Natural killer cell treated with Interleukin-12 subunit alpha and Interleukin-12 subunit beta and Interleukin-15 and Interleukin-18, amount 100 ng/mL, for 72 hours (primary cell): ENCODE measurements around the gene CRKL. TPM values are rescaled to one million over a fixed set of nuclear protein-coding genes. Genes with fewer than 3 reads are reported as not detected.
"Not testable (repeated sequence)": the region's sequence is repeated elsewhere in the genome, so short reads cannot be mapped to it uniquely, and the experiment has no call there.

ENCODE experiments used
- ATAC-seq, 2 donors: fragments of 150-1000 bp; cut with Tn5 transposase in 1 of 2; sonication (Bioruptor Pico), chemical (Tn5 transposase) in 1 of 2; 2 replicates each; pipeline ENCODE4 v1.10.0; 2021
- DNase-seq: peaks from one replicate; pipeline ENCODE4 v3.0.0; 2022; ENCODE audit warnings: low spot score
- H3K27ac Mint-ChIP-seq, 2 donors: 1 replicate in 1 of 2; 2 replicates in 1 of 2; pipeline ENCODE4 v1.8.0; 2022; ENCODE audit warnings: mixed read lengths in 2 of 2, mild to moderate bottlenecking in 1 of 2, moderate library complexity in 1 of 2
- H3K27me3 Mint-ChIP-seq, 2 donors: 1 replicate in 1 of 2; 2 replicates in 1 of 2; pipeline ENCODE4 v1.8.0; 2022; ENCODE audit warnings: mixed read lengths in 2 of 2
- H3K36me3 Mint-ChIP-seq: one replicate; pipeline ENCODE4 v1.8.0; 2022; ENCODE audit warnings: mixed read lengths
- H3K4me1 Mint-ChIP-seq, 2 donors: 1 replicate in 1 of 2; 2 replicates in 1 of 2; pipeline ENCODE4 v1.8.0; 2022; ENCODE audit warnings: low read depth in 2 of 2, mixed read lengths in 2 of 2, mild to moderate bottlenecking in 1 of 2
- H3K4me3 Mint-ChIP-seq: one replicate; pipeline ENCODE4 v1.8.0; 2022; ENCODE audit warnings: mixed read lengths
- H3K9me3 Mint-ChIP-seq: 2 replicates; pipeline ENCODE4 v1.8.0; 2022; ENCODE audit warnings: mixed read lengths
- total RNA-seq, 2 donors: library from RNA; stranded (reverse); gene quantifications; one replicate each; pipeline ENCODE4 v1.2.3, GENCODE V29; 2022

The CRKL gene
- total RNA-seq, 2 donors from 2014 or later, result 78.4 to 105 TPM

DNA sequence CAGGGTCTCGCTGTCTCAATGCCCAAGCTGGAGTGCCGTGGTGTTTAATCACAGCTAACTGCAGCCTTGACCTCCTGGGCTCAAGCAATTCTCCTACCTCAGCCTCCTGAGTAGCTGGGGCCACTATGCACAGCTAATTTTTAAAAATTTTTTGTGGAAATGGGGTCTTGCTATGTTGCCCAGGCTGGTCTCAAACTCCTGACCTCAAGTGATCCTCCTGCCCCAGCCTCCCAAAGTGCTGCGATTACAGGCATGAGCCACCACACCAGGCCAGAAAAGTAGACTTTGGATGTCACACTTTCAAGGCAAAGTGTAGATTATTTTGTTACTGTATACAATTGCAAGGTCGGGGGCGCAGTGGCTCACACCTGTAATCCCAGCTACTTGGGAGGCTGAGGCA is 8.5 kb upstream of the CRKL start:
- peak overlapping the region in 1 of 2 donors; percentile 57 for H3K27ac Mint-ChIP-seq
- H3K9me3 Mint-ChIP-seq, DNase-seq, ATAC-seq, H3K27me3 Mint-ChIP-seq, H3K4me1 Mint-ChIP-seq, H3K4me3 Mint-ChIP-seq, H3K36me3 Mint-ChIP-seq: not testable (repeated sequence)

DNA sequence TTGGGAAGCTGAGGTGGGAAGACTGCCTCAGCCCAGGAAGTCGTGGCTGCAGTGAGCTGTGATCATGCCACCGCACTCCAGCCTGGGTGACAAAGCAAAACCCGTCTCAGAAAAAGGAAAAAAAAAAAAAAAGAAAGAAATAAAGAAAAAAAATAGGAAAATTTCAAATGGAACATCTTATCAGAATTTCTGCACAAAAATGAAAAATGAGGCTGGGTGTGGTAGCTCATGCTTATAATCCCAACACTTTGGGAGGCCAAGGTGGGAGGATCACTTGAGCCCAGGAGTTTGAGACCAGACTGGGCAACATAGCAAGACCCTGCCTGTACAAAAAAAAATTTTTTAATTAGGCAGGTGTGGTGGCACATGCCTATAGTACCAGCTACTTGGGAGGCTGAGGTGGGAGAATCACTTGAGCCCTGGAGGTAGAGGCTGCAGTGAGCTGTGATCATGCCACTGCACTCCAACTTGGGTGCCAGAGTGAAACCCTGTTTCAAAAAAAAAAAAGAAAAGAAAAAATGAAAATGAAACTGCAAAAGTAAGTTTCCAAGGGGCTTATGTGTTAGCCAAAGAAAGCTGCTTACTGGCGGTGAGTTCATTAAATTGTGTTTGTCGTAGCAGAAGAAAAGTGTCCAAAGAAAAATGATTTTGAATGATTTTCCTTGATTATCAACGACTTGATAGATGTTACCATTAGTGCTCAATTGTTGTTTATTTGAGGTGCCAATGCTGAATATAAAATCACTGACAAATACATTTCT is 7.5 kb upstream of the CRKL start:
- H3K4me3 Mint-ChIP-seq, result peak overlapping the region; percentile 42
- no peak for DNase-seq
- H3K9me3 Mint-ChIP-seq, result no peaks in the 10 kb centered on the region
- ATAC-seq, result peak in 1 of 2 donors; percentile 71
- H3K36me3 Mint-ChIP-seq, result no peaks in the 10 kb centered on the region
- peak overlapping the region in 1 of 2 donors; percentile 84 for H3K27ac Mint-ChIP-seq
- H3K4me1 Mint-ChIP-seq, result peaks cover 5 to 11% of the 10 kb centered on the region in 2 donors
- no peaks in the 10 kb centered on the region for H3K27me3 Mint-ChIP-seq

DNA sequence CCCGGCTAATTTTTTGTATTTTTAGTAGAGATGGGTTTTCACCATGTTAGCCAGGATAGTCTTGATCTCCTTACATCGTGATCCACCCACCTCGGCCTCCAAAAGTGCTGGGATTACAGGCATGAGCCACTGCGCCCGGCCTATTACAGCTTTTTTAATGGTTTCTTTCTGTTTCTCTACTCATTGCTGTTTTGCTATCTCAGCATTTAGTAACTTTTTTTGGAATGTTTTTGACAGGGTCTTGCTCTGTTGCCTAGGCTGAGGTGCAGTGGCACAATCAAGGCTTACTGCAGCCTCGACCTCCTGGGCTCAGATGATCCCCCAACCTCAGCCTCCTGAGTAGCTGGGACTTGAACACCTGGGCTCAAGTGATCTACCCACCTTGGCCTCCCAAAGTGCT is 4.7 kb upstream of the CRKL start:
- ATAC-seq, result no peak
- Mint-ChIP-seq H3K4me1 (peaks cover 9 to 19% of the 10 kb centered on the region in 2 donors), H3K9me3 (no peaks in the 10 kb centered on the region), H3K27me3 (no peaks in the 10 kb centered on the region), H3K36me3 (no peaks in the 10 kb centered on the region), H3K4me3 (no peak overlapping the region), H3K27ac (no peak overlapping the region)
- peak; percentile 1 for DNase-seq

DNA sequence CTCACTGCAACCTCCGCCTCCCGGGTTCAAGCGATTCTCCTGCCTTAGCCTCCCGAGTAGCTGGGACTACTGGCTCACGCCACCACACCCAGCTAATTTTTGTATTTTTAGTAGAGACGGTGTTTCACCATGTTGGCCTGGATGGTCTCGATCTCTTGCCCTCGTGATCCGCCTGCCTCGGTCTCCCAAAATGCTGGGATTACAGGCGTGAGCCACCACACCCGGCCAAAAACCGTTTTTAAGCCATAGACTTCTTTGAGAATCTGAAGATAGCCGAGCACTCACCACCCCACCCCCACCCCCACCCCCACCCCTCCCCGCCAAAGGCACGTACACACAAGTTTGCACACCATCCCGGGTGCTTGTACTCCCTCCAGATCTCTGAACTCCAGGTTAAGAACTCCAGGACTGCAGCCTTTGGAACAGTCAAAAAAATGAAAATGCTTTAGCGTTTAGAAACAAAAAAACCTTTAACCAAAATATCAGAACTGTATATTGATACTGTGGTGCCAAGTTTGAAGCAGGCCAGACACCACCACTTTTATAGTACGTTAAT is 1.5 kb downstream of the CRKL start:
- ATAC-seq (no peak), DNase-seq (no peak)
- peaks cover 6% of the 10 kb centered on the region for H3K36me3 Mint-ChIP-seq
- no peaks in the 10 kb centered on the region for H3K27me3 Mint-ChIP-seq
- no peaks in the 10 kb centered on the region for H3K9me3 Mint-ChIP-seq
- H3K4me3 Mint-ChIP-seq, result peak overlapping the region; percentile 87
- peaks cover 38 to 39% of the 10 kb centered on the region in 2 donors for H3K4me1 Mint-ChIP-seq
- peak overlapping the region; percentile 64 to 92 for H3K27ac Mint-ChIP-seq

DNA sequence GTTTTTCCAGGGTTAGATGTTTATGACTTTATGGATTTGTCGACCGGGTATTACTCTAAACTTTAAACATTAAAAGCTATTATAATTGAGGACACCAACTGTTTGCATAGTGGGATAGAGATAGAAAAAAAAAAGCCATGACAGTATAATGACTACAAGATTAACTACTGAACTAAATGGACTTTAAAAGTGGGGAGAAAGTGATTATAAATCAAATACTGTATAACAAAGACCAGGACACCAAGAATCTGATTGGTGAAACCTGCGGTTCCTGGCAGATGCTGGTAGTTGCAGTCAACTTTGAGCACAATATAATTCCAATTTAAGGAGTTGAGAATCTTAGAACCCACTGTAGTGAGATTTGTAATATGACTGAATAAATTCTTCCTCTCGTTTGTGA is 2.5 kb downstream of the CRKL start:
- ATAC-seq, result no peak
- no peaks in the 10 kb centered on the region for H3K27me3 Mint-ChIP-seq
- no peak for DNase-seq
- H3K9me3 Mint-ChIP-seq, result no peaks in the 10 kb centered on the region
- H3K36me3 Mint-ChIP-seq, result peaks cover 6% of the 10 kb centered on the region
- H3K4me3 Mint-ChIP-seq, result peak overlapping the region; percentile 87
- H3K27ac Mint-ChIP-seq, result peak overlapping the region; percentile 64 to 92
- peaks cover 38 to 39% of the 10 kb centered on the region in 2 donors for H3K4me1 Mint-ChIP-seq

DNA sequence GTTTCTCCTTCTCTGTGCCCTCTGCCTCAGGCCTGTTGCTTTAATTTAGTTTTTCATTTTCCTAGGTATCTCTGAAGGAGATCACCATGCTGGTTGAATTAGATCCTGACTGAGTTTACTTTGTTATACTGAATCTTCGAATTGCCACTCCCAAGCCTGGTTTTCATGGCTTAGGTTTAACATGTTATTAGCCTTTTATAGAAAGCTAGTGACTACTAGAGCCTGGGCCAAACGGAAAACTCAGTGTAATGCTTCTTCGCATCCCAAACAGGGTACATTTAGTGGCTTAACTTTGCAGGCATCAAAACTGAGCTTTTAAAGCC is 3.6 kb downstream of the CRKL start:
- DNase-seq, result no peak
- Mint-ChIP-seq H3K9me3 (no peaks in the 10 kb centered on the region), H3K4me1 (peaks cover 41 to 46% of the 10 kb centered on the region in 2 donors), H3K27me3 (no peaks in the 10 kb centered on the region), H3K27ac (peak overlapping the region; percentile 31 to 64), H3K36me3 (peaks cover 6% of the 10 kb centered on the region), H3K4me3 (peak overlapping the region; percentile 87)
- ATAC-seq, result no peak

DNA sequence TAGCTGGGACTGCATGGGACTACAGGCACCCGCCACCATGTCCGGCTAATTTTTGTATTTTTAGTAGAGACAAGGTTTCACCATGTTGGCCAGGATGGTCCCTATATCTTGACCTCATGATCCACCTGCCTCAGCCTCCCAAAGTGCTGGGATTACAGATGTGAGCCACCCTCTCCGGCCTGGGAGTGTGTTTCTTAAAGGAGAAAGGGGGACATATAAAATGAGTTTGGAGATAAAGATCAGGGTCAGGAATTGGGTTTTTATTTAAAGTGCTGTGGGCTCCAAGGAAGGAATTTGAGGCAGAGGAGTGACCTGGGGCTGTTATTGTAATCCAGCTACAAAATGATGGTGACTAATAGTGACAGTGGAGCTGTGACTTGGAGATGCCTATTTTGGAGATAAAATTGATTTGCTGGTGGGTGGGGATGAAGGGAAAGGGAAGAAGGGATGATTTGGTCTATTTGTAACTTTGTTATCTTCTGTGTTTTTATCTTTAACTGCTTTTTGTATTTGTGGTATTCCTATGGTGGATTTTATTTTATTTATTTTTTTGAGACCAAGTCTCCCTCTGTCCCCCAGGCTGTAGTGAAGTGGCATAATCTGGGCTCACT is 5.0 kb downstream of the CRKL start:
- Mint-ChIP-seq H3K27ac (peak overlapping the region in 1 of 2 donors; percentile 40), H3K9me3 (no peaks in the 10 kb centered on the region), H3K4me1 (peaks cover 45% of the 10 kb centered on the region in 2 donors), H3K36me3 (peaks cover 6% of the 10 kb centered on the region), H3K4me3 (peak overlapping the region; percentile 46), H3K27me3 (no peaks in the 10 kb centered on the region)
- ATAC-seq (no peak), DNase-seq (no peak)

DNA sequence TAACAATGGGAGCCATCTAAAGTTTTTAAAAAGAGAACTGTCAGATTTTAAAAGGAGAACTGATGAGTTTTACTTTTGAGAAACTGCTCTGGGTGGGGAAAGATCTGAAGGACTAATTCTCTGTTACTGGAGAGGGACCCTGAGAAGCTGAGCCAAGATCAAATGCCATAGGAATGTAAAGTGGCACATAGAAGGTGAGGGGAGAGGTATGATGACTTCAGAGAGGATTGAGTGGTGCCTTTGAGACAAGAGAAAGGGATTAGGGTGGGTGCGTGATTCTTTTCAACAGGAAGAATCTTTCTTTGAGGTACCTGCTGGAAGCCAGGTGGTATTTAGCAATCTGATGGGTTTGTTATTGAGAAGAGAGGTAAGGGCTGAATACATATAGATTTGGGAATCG is 9.0 kb downstream of the CRKL start:
- no peak overlapping the region for H3K27ac Mint-ChIP-seq
- H3K4me3 Mint-ChIP-seq, result no peak overlapping the region
- no peaks in the 10 kb centered on the region for H3K9me3 Mint-ChIP-seq
- peaks cover 38 to 49% of the 10 kb centered on the region in 2 donors for H3K4me1 Mint-ChIP-seq
- DNase-seq (no peak), ATAC-seq (no peak)
- no peaks in the 10 kb centered on the region for H3K36me3 Mint-ChIP-seq
- H3K27me3 Mint-ChIP-seq, result no peaks in the 10 kb centered on the region

DNA sequence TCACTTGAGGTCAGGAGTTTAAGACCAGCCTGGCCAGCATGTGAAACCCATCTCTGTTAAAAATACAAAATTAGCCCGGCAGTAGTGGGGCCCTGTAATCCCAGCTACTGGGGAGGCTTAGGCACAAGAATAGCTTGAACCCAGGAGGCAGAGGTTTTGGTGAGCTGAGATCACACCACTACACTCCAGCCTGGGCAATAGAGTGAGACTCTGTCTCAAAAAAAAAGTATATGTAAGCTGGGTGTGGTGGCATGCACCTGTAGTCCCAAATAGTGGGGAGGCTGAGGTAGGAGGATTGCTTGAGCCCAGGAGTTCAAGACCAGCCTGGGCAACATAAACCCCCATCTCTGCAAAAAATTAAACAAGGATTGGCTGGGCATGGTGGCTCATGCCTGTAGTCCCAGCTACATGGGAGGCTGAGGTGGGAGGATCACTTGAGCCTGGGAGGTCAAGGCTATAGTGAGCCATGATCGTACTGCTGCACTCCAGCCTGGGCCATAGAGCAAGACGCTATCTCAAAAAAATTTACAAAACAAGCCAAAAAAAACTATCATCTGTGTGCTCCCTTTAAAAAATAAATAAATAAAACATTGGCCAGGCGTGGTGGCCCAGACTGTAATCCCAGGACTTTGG is 10.8 kb downstream of the CRKL start:
- ATAC-seq (no peak), DNase-seq (no peak)
- no peak overlapping the region for H3K27ac Mint-ChIP-seq
- no peaks in the 10 kb centered on the region for H3K36me3 Mint-ChIP-seq
- no peaks in the 10 kb centered on the region for H3K9me3 Mint-ChIP-seq
- H3K4me1 Mint-ChIP-seq, result peaks cover 32 to 51% of the 10 kb centered on the region in 2 donors
- H3K27me3 Mint-ChIP-seq, result no peaks in the 10 kb centered on the region
- no peak overlapping the region for H3K4me3 Mint-ChIP-seq

DNA sequence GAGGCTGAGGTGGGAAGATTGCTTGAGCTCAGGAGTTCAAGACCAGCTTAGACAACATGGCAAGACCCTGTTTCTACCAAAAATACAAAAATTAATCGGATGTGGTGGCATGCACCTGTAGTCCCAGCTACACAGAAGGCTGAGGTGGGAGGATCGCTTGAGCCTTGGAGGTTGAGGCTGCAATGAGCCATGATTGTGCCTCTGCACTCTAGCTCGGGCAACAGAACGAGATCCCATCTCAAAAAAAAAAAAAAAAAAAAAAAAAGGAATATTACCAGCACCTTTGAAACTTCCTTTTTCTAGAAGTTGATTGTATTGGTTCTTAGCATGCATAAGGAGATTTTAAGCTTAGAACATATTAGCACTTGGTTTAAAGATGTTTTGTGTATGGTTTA is 11.4 kb downstream of the CRKL start:
- peaks cover 32 to 51% of the 10 kb centered on the region in 2 donors for H3K4me1 Mint-ChIP-seq
- no peaks in the 10 kb centered on the region for H3K36me3 Mint-ChIP-seq
- H3K4me3 Mint-ChIP-seq, result no peak overlapping the region
- H3K27ac Mint-ChIP-seq, result no peak overlapping the region
- no peaks in the 10 kb centered on the region for H3K27me3 Mint-ChIP-seq
- DNase-seq, result no peak
- no peak for ATAC-seq
- H3K9me3 Mint-ChIP-seq, result no peaks in the 10 kb centered on the region

DNA sequence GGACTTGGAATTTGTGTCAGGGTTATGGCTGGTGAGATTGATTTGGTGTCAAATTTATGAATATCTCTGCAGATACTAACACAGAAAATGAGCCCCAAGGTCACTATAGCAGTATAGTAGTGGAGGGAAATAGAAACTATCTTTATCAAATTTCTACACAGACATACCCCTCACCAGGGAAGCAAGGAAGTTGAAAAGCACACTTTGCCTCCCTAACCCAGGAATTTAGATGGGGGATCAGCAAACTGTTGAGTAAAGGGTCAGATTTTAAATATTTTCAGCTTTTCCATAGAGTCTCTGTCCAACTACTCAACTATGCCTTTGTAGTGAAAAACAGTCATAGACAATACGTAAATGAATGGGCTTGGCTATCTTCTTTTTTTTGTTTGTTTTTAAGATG is 12.8 kb downstream of the CRKL start:
- H3K27ac Mint-ChIP-seq, result peak overlapping the region in 1 of 2 donors; percentile 2
- H3K4me1 Mint-ChIP-seq, result peaks cover 41 to 54% of the 10 kb centered on the region in 2 donors
- H3K36me3 Mint-ChIP-seq, result peaks cover 4% of the 10 kb centered on the region
- ATAC-seq, result no peak
- DNase-seq, result no peak
- no peak overlapping the region for H3K4me3 Mint-ChIP-seq
- H3K27me3 Mint-ChIP-seq, result no peaks in the 10 kb centered on the region
- no peaks in the 10 kb centered on the region for H3K9me3 Mint-ChIP-seq

DNA sequence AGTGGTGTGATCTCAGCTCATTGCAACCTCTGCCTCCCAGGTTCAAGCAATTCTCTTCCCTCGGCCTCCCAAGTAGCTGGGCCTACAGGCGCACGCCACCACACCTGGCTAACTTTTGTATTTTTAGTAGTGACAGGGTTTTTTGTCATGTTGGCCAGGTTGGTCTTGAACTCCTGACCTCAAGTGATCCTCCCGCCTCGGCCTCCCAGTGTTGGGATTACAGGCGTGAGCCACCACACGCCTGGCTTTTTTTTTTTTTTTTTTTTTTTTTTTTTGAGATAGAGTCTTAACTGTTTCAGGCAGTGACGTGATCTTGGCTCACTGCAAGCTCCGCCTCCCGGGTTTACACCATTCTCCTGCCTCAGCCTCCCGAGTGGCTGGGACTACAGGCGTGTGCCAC is 13.2 kb downstream of the CRKL start:
- not testable (repeated sequence) for H3K27ac Mint-ChIP-seq, H3K27me3 Mint-ChIP-seq, H3K4me3 Mint-ChIP-seq, H3K9me3 Mint-ChIP-seq, ATAC-seq, H3K36me3 Mint-ChIP-seq, DNase-seq
- H3K4me1 Mint-ChIP-seq, result peaks cover 39 to 52% of the 10 kb centered on the region in 2 donors

DNA sequence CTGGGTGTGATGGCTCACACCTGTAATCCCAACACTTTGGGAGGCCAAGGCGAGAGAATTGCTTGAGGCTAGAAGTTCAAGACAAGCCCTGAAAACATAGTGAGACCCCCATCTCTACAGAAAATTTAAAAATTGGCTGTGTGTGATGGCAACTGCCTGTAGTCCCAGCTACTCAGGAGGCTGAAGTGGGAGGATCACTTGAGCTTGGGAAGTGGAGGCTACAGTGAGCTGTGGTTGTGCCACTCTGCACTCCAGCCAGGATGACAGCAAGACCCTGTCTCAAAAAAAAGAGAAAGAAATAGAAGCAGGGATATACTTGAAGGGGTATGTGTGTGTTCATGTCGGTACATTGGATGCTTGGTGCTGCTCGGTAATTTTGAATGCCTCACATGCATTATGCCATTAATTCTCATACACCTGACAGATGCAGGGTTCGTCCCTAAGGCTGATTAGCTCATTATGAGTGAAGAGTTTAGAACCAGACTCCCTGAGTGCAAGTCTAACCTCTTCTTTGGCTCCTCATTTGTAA is 14.0 kb downstream of the CRKL start:
- DNase-seq (no peak), ATAC-seq (no peak)
- H3K4me3 Mint-ChIP-seq, result no peak overlapping the region
- peaks cover 4% of the 10 kb centered on the region for H3K36me3 Mint-ChIP-seq
- H3K4me1 Mint-ChIP-seq, result peaks cover 31 to 48% of the 10 kb centered on the region in 2 donors
- no peaks in the 10 kb centered on the region for H3K27me3 Mint-ChIP-seq
- no peaks in the 10 kb centered on the region for H3K9me3 Mint-ChIP-seq
- no peak overlapping the region for H3K27ac Mint-ChIP-seq

DNA sequence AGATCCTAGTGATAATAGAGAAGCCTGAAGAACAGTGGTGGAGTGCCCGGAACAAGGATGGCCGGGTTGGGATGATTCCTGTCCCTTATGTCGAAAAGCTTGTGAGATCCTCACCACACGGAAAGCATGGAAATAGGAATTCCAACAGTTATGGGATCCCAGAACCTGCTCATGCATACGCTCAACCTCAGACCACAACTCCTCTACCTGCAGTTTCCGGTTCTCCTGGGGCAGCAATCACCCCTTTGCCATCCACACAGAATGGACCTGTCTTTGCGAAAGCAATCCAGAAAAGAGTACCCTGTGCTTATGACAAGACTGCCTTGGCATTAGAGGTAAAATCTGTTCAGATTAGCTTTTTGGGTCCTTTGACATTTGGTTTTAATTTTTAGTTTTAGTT is 16.7 kb downstream of the CRKL start:
- Mint-ChIP-seq H3K36me3 (peaks cover 4% of the 10 kb centered on the region), H3K4me3 (no peak overlapping the region), H3K27me3 (no peaks in the 10 kb centered on the region), H3K9me3 (no peaks in the 10 kb centered on the region), H3K27ac (no peak overlapping the region), H3K4me1 (peaks cover 41 to 50% of the 10 kb centered on the region in 2 donors)
- DNase-seq, result no peak
- ATAC-seq, result no peak
